Neuron (in vitro differentiated cells): ENCODE data around the gene SCUBE1.

Source experiments
- H2AFZ ChIP-seq: one replicate; pipeline ENCODE4 v1.6.1; 2013; ENCODE audit warnings: low read depth, mild to moderate bottlenecking, inconsistent platforms, low read length, moderate library complexity
- H3K27me3 ChIP-seq: one replicate; pipeline ENCODE4 v1.6.1; 2013; ENCODE audit warnings: low read length; ENCODE audit not compliant: insufficient read depth
- H3K36me3 ChIP-seq: one replicate; pipeline ENCODE4 v1.6.1; 2013; ENCODE audit warnings: low read length; ENCODE audit not compliant: insufficient read depth
- H3K4me1 ChIP-seq: one replicate; pipeline ENCODE4 v1.6.1; 2013; ENCODE audit warnings: low read length; ENCODE audit not compliant: insufficient read depth
- H3K4me3 ChIP-seq: 2 replicates; pipeline ENCODE4 v1.5.1; 2013; ENCODE audit warnings: mild to moderate bottlenecking, low read length, moderate library complexity
- H3K9me3 ChIP-seq: one replicate; pipeline ENCODE4 v1.6.1; 2013; ENCODE audit warnings: low read length

The SCUBE1 gene

DNA sequence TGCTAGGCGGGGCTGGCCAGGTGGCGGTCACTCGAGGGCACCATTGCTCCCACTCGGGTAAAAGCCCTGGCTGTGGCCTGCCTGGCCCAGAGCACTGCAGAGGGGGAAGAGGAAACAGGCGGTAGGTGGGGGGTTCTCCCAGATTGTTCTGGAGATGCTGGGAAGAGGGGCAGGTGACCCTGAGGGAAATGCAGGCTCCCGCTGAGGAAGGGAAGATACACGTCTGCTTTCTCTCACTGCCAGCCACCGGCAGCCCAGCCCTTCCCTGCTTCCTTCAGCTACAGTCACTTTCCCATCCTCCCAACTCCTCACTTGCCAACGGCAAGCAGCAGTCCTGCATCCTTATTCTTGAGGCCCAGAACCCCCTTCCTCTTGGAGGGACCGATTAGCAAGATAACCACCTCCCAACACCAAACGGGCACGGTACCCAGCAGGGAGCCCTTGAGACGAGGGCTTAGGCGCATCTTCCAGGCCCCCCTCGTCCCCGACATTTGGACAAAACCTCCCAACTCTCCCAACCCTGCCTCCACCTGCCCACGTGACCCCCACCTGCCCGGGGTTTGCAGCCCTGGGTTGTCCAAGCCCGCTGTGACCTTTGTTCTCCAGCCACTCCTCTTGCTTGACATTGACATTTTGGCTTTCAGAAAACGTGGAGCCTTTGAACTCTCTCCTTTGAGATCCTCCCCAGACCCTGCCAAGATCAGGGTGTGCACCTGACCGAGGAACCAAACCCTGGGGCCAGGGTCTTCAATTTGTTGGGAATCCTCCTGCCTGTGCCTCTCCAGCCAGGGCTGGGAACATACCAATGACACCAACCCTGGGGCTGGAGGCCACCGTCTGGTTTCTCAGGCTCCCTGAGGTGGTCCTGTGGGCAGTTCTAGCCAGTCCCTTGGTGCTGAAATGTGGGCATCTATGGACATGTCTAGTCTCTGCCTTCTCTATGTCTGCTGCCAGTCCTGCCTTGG lies 107.4 kb downstream of the SCUBE1 start:
- peaks cover 1% of the 10 kb centered on the region for H3K27me3 ChIP-seq
- H3K36me3 ChIP-seq: no peaks in the 10 kb centered on the region
- H2AFZ ChIP-seq: no peak overlapping the region
- H3K4me3 ChIP-seq: no peak overlapping the region
- no peaks in the 10 kb centered on the region for H3K9me3 ChIP-seq
- peaks cover 32% of the 10 kb centered on the region for H3K4me1 ChIP-seq

DNA sequence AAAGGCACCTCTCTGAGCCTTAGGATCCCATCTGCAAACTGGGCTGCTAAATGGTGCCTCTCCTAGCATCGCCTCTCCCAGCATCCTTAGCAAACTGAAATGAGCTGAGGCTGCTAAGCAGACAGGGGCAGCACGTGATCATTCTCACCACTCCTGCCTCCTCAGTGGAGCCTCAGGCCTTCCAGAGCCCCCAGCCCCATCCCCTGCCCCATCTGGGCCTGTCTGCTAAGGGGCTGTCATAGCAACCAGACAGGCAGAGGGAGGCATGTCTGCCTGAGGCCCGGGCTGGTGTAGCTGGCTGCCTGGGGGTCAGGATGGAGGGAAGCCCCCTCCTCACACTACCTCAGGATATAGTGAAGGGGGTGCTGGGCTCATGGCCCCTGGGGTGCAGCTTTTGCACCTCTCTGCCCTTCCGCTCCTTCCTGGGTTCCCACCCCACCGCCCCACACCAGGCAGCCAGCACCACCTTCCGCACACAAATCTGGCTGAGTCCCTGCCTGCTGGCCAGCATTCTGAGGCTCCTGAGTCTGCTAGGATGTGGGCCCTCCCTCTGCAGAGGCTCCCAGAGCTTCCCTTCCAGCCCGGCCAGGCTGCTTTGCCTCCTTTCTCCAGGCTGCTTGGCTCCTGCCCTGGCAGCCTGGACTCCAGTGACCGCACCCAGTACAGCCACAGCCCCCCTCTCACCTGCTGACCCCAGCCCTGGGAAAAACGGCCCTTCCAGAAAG lies 108.7 kb downstream of the SCUBE1 start:
- Histone ChIP-seq H2AFZ (peak overlapping the region; percentile 7), H3K9me3 (no peaks in the 10 kb centered on the region), H3K27me3 (no peaks in the 10 kb centered on the region), H3K4me1 (peaks cover 32% of the 10 kb centered on the region), H3K4me3 (no peak overlapping the region), H3K36me3 (no peaks in the 10 kb centered on the region)

DNA sequence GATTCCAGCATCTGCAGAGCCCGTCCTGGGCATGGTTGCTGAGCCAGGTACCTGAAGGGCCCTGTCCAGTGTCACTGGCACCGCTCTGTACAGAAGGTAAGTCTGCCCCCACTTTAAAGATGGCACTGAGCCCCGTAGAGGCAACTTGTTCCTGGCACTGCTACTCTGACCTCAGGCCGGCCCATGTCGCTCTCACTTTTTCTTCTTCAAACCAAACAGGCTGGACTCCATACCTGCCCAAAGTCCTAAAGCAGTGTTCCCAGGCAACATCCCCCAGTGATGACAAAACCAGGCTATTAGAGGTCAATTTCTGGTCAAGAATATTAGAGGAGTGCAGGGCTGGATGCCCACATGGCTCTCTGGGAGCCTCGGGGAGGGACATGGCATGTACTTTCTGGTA lies 109.6 kb downstream of the SCUBE1 start:
- no peaks in the 10 kb centered on the region for H3K9me3 ChIP-seq
- H3K4me3 ChIP-seq: no peak overlapping the region
- H3K4me1 ChIP-seq: peaks cover 32% of the 10 kb centered on the region
- no peaks in the 10 kb centered on the region for H3K27me3 ChIP-seq
- H3K36me3 ChIP-seq: no peaks in the 10 kb centered on the region
- H2AFZ ChIP-seq: no peak overlapping the region

DNA sequence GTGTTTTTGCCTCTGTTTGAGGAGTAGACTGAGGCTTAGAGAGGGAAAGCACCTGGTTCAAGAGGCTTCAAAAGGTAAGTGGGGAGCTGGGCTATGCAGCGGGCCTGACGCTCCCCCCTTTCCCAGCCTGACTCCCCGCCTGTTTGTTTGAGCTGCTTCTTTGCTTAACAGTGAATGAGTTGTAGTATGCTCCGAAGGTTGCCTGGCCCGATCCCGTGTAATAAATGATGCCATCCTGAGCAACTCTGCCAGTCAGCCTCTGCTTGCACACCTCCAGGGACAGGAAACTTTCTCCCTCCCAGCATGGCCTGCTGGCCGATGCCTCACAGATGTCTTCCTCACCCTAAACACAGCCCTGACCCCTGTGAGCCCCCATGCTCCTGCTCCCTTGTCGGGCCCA lies 110.7 kb downstream of the SCUBE1 start:
- Histone ChIP-seq H3K4me1 (peaks cover 36% of the 10 kb centered on the region), H2AFZ (no peak overlapping the region), H3K4me3 (no peak overlapping the region), H3K36me3 (no peaks in the 10 kb centered on the region), H3K27me3 (no peaks in the 10 kb centered on the region), H3K9me3 (no peaks in the 10 kb centered on the region)

DNA sequence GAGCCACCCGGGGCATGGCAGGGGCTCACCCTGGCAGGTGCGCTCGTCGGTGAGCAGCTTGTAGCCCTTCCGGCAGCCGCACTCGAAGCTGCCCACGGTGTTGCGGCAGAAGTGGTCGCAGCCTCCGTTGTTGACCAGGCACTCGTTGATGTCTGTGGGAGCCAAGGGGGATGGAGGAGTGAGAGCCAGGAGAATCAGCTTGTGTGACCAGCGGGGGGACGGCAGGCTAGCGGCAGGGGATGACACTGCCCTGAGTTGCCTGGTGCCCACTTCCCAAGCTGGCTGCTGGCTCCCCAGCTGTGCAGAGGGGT lies 111.5 kb downstream of the SCUBE1 start:
- peaks cover 42% of the 10 kb centered on the region for H3K4me1 ChIP-seq
- H3K9me3 ChIP-seq: no peaks in the 10 kb centered on the region
- H2AFZ ChIP-seq: no peak overlapping the region
- H3K27me3 ChIP-seq: no peaks in the 10 kb centered on the region
- H3K4me3 ChIP-seq: no peak overlapping the region
- no peaks in the 10 kb centered on the region for H3K36me3 ChIP-seq

DNA sequence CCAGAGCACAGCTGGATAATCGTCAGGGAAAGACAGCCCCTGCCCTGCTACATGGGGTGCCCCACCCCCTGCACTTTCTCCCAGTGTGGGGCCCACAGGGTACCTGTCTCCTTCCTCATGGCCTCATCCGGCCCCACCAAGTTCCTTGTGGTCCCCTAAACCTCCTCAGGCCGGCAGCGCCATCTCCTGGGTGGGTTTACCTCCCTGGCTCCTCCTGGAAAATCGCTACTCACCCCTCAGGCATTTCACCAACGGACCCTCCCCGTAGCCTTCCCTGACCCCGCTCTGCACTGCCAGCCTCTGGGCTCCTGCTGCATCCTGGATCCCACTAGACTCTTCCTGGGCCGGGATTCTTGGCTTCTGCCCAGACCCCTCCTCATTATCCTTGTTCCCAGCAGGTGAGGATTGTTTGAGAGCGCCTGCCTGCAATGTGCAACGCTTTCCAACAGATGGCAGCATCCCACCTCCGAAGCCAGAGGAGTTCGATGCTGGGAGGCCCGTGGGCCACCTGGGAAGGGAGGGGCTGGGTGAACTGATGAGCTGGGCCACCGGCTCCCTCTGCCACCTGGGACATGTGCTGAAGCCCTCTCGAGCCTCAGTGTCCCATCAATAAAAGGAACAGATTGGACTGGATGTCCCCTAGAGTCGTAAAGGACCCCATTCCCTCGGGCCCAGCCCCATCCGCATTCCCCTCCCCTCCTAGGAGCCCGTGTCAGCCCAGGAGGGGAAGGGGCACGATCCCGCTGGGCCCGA lies 112.0 kb downstream of the SCUBE1 start:
- H3K27me3 ChIP-seq: no peaks in the 10 kb centered on the region
- peaks cover 40% of the 10 kb centered on the region for H3K4me1 ChIP-seq

DNA sequence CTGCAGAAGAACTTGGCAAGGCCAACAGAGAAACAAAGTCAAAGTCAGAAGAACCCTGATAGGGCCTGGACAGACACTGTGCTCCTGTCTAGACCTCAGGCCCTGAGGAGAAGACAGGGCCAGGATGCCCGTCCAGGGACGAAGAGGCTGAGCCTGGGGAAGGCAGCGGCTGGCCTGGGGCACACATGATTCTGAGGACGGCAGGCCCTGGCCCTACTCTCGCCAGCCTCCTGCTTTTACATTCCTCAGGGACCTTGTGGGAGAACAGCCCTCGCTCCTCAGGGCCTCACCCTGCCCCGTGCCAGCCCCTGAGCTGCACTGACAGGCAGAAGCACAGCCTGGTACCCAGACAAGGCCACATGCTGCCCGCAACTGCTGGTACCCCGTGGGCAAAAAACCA lies 112.6 kb downstream of the SCUBE1 start:
- H3K4me1 ChIP-seq: peaks cover 40% of the 10 kb centered on the region
- H3K9me3 ChIP-seq: no peaks in the 10 kb centered on the region
- H3K36me3 ChIP-seq: no peaks in the 10 kb centered on the region
- no peak overlapping the region for H3K4me3 ChIP-seq
- H3K27me3 ChIP-seq: no peaks in the 10 kb centered on the region
- no peak overlapping the region for H2AFZ ChIP-seq

More for the DNA sequence above, 112.0 kb downstream of the SCUBE1 start:
- H3K36me3 ChIP-seq: no peaks in the 10 kb centered on the region
- no peaks in the 10 kb centered on the region for H3K9me3 ChIP-seq
- H2AFZ ChIP-seq: no peak overlapping the region
- no peak overlapping the region for H3K4me3 ChIP-seq

DNA sequence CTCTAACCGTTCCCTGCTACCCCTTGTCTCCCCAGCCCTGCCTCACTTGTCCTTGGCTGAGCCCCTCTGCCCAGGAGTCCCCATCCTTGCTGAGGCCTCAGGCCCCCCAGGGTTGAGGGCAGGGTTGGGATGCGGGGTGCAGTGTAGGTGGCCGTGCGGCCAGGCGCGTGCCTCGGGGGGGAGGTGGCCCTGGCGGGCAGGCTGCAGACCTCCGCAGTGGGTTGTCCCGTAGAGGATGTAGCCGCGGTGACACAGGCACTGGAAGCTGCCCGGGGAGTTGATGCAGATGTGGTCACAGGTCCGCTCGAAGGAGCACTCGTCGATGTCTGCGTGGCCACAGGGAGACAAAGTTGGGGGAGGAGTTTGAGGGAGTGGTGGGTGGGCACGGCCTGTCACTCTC lies 114.3 kb downstream of the SCUBE1 start:
- no peak overlapping the region for H2AFZ ChIP-seq
- no peaks in the 10 kb centered on the region for H3K36me3 ChIP-seq
- H3K4me3 ChIP-seq: no peak overlapping the region
- H3K4me1 ChIP-seq: peaks cover 25% of the 10 kb centered on the region
- H3K27me3 ChIP-seq: no peaks in the 10 kb centered on the region
- H3K9me3 ChIP-seq: no peaks in the 10 kb centered on the region

DNA sequence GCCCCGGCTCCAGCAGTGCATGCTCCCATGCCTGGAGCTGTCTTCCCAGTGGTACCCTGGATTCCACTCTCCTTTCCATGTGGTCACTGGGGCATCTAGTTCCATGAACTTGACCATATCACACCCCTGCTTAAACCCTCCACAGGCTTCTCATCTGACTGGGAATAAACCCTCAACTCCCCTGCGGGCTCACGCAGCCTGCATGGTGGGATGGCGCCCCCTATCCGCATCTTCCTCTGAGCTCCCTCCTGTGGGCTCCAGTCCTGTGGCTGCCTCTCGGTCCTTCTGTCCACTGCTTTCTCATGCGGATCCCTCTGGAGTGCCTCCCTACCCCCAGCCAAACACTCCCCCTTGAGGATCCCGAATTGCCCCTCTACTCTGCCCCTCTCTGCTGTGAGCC lies 114.8 kb downstream of the SCUBE1 start:
- Histone ChIP-seq H3K4me1 (peaks cover 21% of the 10 kb centered on the region), H2AFZ (no peak overlapping the region), H3K9me3 (no peaks in the 10 kb centered on the region), H3K36me3 (no peaks in the 10 kb centered on the region), H3K4me3 (no peak overlapping the region), H3K27me3 (no peaks in the 10 kb centered on the region)

DNA sequence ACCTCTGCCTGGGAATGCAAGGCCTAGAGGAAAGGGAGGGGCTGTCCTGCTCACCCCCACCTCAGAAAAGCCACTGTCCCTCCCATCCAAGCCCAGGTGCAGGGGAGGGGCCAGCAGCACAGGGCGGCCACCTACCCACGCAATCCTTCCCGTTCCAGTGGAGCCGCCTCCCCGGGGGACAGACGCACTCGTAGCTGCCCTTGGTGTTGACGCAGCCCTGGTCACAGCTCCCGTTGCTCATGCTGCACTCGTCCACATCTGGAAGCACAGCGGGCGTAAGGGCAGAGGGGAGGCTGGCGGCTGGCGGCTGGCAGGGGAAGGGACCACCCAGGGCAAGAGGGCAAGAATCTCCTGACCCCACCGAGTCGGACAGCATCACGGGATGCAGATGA lies 115.9 kb downstream of the SCUBE1 start:
- Histone ChIP-seq H3K27me3 (no peaks in the 10 kb centered on the region), H3K9me3 (no peaks in the 10 kb centered on the region), H2AFZ (no peak overlapping the region), H3K36me3 (no peaks in the 10 kb centered on the region), H3K4me3 (no peak overlapping the region), H3K4me1 (peaks cover 21% of the 10 kb centered on the region)

DNA sequence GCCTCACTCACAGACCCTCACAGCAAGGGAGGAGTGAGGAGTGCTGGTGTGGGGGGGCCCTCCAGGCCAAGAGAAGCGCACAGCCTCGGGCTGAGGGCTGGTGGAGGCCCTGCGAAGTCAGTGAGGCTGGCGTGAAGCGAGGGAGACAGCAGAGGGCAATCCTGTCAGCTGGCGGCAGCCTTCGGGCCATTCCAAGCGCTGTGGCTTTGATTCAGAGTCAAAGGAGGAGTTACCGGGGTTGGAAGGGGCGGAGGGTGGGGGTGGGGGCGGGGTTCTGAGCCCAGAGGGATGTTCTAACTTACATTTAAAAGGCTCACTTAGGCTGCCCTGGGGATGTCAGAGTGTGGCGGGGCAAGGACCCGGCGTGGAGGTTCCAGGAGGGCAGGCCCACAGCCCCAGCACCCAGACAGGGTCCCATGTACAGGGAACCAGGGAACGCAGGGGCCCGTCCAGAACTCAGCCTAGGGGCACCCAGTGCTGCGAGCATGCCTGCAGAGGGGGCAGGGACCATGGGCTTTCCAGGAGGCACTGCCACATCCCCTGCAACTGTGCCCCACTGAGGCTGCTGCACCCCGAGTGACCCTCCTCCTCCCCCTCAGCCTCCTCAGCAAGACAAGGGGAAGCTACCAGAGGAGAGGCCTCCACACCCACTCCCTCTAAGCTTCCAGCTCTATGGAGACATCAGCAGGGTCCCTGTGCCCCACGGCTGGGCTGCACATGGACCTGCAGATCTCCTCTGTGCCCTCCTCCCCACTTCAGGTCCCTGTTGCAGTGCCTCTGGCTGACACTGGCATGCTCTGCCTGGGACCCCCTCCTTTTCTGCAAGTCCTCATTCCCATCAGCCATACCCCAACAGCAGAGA lies 116.6 kb downstream of the SCUBE1 start:
- Histone ChIP-seq H3K36me3 (no peaks in the 10 kb centered on the region), H3K9me3 (no peaks in the 10 kb centered on the region), H3K27me3 (no peaks in the 10 kb centered on the region), H2AFZ (no peak overlapping the region), H3K4me1 (peaks cover 18% of the 10 kb centered on the region), H3K4me3 (no peak overlapping the region)

DNA sequence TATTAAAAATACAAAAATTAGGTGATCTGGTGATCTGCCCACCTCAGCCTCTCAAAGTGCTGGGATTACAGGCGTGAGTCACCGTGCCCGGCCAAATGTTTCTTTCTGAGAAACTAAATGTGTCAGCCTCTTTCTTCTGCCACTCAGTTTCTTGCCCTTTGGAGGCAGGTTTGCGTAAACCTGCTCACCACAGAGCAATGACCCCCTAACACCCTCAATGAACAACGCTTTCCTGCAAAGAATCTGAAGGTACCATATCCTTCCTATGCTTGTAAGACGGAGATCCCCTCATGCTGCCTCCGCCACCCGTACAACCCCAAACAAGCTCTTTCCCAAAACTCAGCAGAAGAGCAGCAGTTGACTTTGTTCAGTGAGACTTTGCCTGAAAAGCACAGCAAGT lies 117.6 kb downstream of the SCUBE1 start:
- Histone ChIP-seq H2AFZ (no peak overlapping the region), H3K4me1 (peaks cover 16% of the 10 kb centered on the region), H3K27me3 (peaks cover under 1% of the 10 kb centered on the region), H3K9me3 (no peaks in the 10 kb centered on the region), H3K36me3 (no peaks in the 10 kb centered on the region), H3K4me3 (no peak overlapping the region)
